ENCODE results near the gene CDC42BPA.

GRCh38 chr1:227253065-227253464, 65.2 kb downstream of the CDC42BPA start:
- TF ChIP-seq CTCF (IDR thresholded peaks at IDR 0.05) (no peak), EP300 (IDR thresholded peaks at IDR 0.05; ENCODE audit: low read depth) (no peak)
